Stimulated activated CD8-positive, alpha-beta memory T cell treated with anti-CD3 and anti-CD28 coated beads, Interleukin-15, amount 100 ng/mL, for 4 hours (primary cell): ENCODE measurements around the gene SPARCL1.
"Not testable (repeated sequence)": the region's sequence is repeated elsewhere in the genome, so short reads cannot be mapped to it uniquely, and the experiment has no call there.

Experiments
- DNase-seq, 2 donors: peaks; one replicate each; pipeline ENCODE4 v3.0.0-alpha.2; 2020; ENCODE audit warnings: low read depth in 2 of 2

Gene SPARCL1

GRCh38 chr4:87502580-87503238 is 26.5 kb downstream of the SPARCL1 start:
- no peak for DNase-seq

- no peak for DNase-seq
These were observed 29.1 kb downstream of the SPARCL1 start for GRCh38 chr4:87500092-87500462.

DNA sequence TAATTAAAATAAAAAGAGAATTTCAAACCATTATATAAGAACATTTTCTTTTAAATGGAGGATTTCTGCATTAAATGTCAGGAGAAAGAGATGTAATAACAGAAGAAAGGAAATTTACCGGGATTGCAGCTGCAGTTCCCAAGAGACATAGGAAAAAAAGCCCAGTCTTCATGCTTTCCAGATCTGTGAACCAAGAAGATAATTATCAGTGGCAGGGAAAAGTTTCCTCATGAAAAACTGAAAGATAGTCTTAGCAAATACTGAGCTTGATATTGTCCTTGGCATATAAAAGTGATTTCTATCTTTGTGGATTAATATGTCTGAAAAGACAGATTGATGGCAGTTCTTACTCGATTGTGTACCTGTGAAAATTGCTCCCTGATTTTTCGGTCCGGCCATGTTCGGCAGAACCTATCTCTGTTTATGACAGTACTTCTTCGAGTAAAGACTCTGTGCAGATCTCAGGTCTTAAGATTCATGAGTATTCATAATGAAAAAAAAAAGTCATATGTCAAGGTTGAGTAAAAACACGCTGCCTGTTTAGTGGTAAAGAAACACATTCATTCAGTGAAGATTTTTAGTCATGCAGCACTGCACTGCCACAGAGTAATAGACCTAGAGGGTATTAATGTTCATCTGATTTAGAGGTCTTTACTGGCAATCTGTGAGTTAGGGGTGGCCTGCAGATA is 29.6 kb downstream of the SPARCL1 start:
- no peak for DNase-seq

DNA sequence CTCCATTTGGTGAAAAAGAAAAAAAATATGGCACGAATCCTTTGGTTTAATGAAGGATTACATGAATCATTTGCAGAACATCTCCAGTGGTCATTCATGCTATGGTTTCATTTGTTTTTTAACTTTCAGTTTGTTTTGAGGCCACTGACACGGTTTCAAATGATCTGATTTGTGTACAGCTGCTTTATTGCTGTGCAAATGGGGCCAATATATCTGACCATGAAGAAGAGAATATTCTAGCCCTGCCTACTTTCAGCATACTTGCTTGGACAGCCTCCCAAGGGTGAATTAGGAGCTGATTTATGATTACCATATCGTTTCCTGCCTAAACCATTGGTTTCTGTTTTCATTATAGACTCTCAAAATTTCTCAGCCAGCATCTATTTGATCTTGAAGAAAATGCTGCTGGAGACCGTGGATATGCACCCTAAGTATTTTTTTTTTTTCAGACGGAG is 30.7 kb downstream of the SPARCL1 start:
- DNase-seq = no peak

GRCh38 chr4:87497578-87497977 is 31.6 kb downstream of the SPARCL1 start:
- no peak for DNase-seq

- DNase-seq = no peak
These were observed 32.0 kb downstream of the SPARCL1 start for GRCh38 chr4:87497159-87497558.

DNA sequence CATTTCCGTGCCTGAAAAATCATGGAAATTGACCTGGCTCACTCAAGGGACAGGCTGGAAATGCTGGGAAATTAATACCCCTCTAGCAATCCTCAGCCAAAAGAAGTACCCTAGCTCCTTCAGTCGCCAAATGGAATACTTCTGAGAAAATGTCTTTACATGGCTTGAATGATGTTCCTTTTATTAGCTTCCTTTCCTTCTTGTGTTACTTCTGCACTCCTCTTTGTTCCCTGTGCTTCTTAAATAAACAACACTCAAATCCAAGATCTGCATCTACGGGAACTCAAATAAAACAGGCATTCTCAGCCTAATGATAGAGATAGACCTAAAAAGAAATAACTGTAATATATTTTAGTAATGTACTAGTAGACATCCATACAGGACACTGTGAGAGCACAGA is 36.1 kb downstream of the SPARCL1 start:
- no peak for DNase-seq

- not testable (repeated sequence) for DNase-seq
These were observed 37.3 kb downstream of the SPARCL1 start for GRCh38 chr4:87491851-87492250.

DNA sequence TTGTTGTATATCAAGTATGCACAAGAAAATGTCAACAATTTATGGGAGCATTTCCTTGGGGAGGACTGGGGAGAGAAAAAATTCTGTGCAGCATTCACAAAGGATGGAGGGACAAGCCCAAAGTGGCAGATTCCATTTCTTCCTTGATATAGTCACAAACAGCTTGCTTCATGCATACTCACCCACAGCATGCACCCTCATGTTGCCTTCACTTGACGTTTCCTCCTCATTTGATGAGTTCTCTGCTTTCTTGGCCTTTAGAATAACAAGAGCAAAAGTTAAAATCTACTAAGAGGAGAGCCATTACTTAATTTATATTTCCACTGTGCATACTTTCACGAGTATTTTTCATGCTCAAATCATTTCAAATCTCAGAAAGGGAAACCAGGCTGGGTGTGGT is 37.7 kb downstream of the SPARCL1 start:
- no peak for DNase-seq

DNA sequence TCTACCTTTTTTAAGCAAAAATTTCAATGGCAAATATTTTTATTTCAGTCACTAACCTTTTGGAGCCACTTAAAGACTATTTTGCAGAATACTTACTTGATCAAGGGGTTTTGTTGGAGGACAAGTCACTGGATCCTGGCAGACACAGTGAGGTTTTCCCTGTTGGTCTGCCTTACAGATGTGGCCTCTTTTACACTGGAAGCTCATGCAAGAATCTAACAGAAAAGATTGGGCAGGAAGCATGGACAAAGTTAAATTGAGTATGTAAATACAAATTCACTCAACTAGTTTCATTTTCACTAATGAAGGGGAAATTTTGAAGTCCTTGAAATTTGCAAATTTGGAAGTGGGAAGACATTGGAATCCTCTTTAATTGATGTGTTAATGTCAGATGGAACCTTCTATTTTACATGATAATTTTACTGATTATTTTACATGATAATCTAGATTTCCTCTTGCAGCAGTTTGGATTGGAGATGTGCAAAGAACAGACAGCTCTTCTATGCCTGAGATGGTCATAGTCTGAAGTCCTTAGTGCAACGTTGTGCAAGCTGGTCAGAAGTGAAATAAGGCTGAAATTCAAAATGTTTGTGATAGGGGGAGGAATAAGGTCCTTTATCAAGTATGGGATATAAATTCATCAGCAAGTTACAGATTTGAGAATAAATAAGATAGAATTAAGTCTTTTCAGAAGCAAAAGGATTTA is 38.4 kb downstream of the SPARCL1 start:
- DNase-seq = no peak

- DNase-seq = no peak
These were observed 39.5 kb downstream of the SPARCL1 start for GRCh38 chr4:87489678-87490077.

- DNase-seq = not testable (repeated sequence)
These were observed 40.5 kb downstream of the SPARCL1 start for GRCh38 chr4:87488666-87489065.

- not testable (repeated sequence) for DNase-seq
These were observed 45.9 kb downstream of the SPARCL1 start for GRCh38 chr4:87483247-87483646.

DNA sequence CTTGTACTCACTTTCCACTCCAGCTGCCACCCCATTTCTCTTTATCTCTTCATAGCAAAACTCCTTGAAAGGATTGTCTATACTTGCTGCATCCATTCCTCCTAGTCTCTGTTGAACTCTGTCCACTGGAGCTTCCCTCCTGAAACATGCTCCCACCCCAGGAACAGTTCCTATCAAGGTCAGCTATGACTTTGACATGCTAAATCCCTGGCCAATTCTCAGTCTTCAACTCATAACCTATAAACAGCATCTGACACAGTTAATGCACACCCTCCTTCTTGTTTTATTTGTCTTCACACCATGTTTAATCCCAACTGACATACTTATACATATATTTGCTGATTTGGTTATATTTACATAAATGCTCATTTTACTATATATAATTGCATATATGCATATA is 47.8 kb downstream of the SPARCL1 start:
- no peak for DNase-seq

GRCh38 chr4:87478732-87479250 is 50.4 kb downstream of the SPARCL1 start:
- DNase-seq = no peak

GRCh38 chr4:87476934-87477333 is 52.2 kb downstream of the SPARCL1 start:
- no peak for DNase-seq

DNA sequence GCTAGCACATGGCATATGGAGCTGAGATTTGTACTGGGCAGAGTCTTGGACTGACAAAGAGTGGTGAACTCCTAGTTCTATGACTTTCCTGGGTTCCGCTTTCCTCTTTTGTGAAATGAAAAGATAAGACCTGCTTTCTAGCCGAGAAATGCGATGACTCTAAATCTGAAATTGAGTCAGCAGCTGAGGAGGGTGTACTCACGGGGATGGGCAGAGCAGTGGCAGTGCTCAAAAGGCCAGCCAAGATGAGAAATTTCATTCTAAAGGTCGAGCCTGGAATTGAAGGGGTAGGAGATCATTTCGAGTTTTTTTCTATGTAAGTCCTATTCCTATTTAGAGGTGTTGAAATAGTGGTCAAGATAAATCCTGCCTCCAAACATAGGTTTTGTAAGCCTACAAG is 59.8 kb downstream of the SPARCL1 start:
- DNase-seq = no peak

- no peak for DNase-seq
These were observed 63.3 kb downstream of the SPARCL1 start for GRCh38 chr4:87465739-87466366.

DNA sequence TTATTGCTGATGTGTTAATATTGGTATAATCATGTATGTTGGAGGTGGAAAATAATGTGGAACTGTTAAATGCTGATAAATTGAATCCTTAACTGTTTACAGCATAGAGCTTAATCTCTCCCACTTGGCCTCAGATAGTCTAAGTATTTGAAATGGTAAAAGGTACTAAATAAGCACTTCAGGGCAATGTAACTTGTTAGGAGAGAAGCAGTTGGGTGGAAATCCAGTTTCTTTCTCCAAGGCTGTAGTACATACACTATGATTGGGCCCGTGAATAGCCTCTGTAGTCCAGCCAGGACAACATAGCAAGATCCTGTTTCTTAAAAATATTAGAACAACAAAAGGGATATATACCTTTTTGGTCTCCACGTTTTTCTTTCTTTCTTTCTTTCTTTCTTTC is 67.1 kb downstream of the SPARCL1 start:
- DNase-seq = no peak

- no peak for DNase-seq
These were observed 67.9 kb downstream of the SPARCL1 start for GRCh38 chr4:87461281-87461700.

DNA sequence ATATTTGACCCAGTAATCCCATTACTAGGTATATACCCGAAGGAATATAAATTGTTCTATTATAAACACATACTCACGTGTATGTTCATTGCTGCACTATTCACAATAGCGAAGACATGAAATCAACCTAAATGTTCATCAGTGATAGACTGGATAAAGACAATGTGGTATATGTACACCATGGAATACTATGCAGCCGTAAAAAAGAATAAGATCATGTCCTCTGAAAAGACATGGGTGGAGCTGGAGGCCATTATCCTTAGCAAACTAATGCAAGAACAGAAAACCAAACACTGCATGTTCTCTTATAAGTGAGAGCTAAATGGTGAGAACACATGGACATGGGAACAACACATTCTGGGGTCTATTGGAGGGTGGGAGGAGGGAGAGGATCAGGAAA is 70.3 kb downstream of the SPARCL1 start:
- no peak for DNase-seq

DNA sequence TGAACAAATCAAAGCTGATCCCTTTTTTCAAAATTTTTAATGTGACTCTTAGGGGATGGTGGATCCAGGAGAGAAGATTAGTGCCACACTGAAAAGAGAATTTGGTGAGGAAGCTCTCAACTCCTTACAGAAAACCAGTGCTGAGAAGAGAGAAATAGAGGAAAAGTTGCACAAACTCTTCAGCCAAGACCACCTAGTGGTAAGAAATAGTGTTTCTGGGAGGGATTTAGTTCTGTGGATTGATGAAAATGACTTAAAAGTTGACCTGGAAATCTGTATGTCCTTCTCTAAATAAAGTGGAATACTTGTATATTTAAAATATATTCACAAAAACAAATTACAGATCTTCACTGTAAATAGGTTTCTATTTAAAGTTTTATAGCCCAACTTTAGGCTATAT is 77.6 kb downstream of the SPARCL1 start:
- DNase-seq = no peak
